ES-I3 (cell line): ENCODE results near the gene C13orf46.

Source experiments
- H3K36me3 ChIP-seq: 2 replicates; pipeline ENCODE4 v1.6.1; 2013; ENCODE audit warnings: mild to moderate bottlenecking, low read length, control low read depth, moderate library complexity; ENCODE audit not compliant: insufficient read depth
- H3K4me1 ChIP-seq: 2 replicates; pipeline ENCODE4 v1.6.1; 2013; ENCODE audit warnings: mild to moderate bottlenecking, control low read depth, low read length; ENCODE audit not compliant: insufficient read depth
- H3K9ac ChIP-seq: 2 replicates; pipeline ENCODE4 v1.6.1; 2013; ENCODE audit warnings: low read depth, mild to moderate bottlenecking, low read length, moderate library complexity
- H3K9me3 ChIP-seq: 2 replicates; pipeline ENCODE4 v1.6.1; 2013; ENCODE audit warnings: mild to moderate bottlenecking, low read length, moderate library complexity; ENCODE audit not compliant: control insufficient read depth, insufficient read depth

Gene C13orf46

DNA sequence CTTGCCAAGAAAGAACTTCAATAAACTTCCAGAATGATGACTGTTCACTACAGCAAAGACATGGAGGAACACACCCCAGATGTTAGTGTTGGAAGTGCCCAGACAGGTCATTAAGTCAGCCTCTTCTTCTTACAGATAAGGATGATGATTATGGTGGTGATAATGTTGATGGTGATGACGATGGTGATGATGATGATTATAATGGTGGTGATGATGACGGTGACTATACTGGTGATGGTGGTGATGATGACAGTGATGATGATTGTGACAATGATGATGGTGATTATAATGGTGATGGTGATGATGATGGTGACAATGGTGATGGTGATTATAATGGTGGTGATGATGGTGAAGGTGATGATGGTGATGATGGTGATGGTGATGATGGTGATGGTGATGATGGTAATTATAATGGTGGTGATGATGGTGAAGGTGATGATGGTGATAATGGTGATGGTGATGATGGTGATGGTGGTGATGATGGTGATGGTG lies 8.4 kb downstream of the C13orf46 start:
- peaks cover 6% of the 10 kb centered on the region; the same call in 1 of the 2 replicates for H3K9me3 ChIP-seq
- H3K4me1 ChIP-seq, result no peaks in the 10 kb centered on the region
- no peak overlapping the region for H3K9ac ChIP-seq
- H3K36me3 ChIP-seq, result no peaks in the 10 kb centered on the region

DNA sequence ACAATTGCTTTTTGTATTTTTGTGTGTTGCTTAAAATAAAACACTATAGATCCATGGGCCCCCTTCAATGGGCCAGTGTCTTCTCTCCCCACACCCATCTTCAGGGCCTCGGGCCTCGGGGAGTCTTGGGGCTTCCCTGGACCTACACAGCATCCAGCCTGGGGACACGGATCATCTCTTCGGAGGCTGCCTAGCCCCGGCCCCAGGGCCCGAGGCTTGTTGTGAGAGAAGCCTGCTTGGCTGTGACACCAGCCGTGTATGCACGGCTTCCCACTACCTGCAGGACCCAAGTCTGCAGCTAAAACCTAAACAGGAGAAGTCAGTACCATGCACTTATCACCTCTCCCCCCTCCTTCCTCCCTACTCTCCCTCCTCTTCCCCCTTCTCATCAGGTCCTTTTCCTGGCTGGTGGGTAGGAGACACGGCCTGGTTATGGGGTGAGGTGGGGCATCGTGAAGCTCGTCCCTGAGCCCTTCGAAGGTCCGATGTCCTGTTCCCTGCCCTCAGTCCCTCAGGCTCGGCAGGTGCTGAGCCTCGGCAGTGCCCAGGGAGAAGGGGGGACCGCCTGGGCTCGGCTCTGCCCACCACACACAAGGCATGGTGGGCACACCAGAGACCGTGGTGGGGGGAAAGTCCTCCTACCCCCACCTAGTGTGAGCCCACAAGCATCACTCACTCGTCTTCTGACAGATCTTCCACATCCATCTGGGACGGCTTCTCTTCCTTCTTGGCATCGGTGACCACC lies 9.5 kb downstream of the C13orf46 start:
- Histone ChIP-seq H3K36me3 (no peaks in the 10 kb centered on the region), H3K9me3 (peaks cover 11% of the 10 kb centered on the region; the same call in 1 of the 2 replicates), H3K4me1 (no peaks in the 10 kb centered on the region), H3K9ac (no peak overlapping the region)

DNA sequence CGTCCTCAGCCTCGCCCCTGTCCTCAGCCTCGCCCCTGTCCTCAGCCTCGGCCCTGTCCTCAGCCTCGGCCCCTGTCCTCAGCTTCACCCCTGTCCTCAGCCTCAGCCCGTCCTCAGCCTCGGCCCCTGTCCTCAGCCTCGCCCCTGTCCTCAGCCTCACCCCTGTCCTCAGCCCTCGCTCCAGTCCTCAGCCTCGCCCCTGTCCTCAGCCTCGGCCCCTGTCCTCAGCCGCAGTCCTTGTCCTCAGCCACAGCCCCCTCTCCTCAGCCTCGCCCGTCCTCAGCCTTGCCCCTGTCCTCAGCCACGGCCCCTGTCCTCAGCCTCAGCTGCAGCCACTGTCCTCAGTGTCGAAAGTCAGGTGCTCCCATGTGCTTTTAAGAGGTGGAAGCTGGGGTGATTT lies 10.5 kb downstream of the C13orf46 start:
- no peak overlapping the region for H3K9ac ChIP-seq
- peaks cover 15% of the 10 kb centered on the region; the same call in 1 of the 2 replicates for H3K9me3 ChIP-seq
- H3K4me1 ChIP-seq, result no peaks in the 10 kb centered on the region
- H3K36me3 ChIP-seq, result no peaks in the 10 kb centered on the region

DNA sequence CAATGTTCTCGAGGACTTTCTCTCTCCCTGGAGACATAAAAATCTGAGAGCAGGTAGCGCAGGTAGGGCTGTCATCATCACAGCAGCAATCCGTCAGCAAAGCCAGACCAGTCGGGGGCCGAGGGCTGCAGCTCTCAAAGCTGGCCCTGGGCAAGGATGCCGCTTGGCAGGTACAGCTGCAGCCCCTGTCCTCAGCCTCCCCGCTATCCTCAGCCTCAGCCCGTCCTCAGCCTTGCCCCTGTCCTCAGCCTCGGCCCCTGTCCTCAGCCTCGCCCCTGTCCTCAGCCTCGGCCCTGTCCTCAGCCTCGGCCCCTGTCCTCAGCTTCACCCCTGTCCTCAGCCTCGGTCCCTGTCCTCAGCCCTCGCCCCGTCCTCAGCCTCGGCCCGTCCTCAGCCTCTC lies 10.9 kb downstream of the C13orf46 start:
- Histone ChIP-seq H3K4me1 (no peaks in the 10 kb centered on the region), H3K36me3 (no peaks in the 10 kb centered on the region), H3K9ac (no peak overlapping the region), H3K9me3 (peaks cover 15% of the 10 kb centered on the region; the same call in 1 of the 2 replicates)

DNA sequence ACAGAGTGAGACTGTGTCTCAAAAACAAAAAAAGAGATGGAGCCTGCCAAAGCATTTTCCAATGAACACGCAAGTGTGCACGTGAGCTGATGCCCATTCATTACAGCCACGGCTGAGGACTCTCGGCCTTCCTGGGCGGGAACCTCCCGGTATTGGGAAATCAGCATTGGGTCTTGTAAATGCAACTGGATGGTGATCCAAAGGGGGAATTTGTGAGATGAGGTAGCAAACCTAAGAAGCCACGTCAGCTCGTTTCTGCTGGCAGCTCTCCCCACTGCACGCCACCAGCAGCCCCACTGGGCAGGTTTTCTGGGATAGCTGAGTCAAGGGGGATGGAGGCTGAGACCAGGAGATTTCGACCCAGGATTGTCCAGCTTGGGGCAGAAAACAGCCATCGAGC lies 11.5 kb downstream of the C13orf46 start:
- no peaks in the 10 kb centered on the region for H3K4me1 ChIP-seq
- H3K36me3 ChIP-seq, result no peaks in the 10 kb centered on the region
- no peak overlapping the region for H3K9ac ChIP-seq
- H3K9me3 ChIP-seq, result peaks cover 15% of the 10 kb centered on the region; the same call in 1 of the 2 replicates

DNA sequence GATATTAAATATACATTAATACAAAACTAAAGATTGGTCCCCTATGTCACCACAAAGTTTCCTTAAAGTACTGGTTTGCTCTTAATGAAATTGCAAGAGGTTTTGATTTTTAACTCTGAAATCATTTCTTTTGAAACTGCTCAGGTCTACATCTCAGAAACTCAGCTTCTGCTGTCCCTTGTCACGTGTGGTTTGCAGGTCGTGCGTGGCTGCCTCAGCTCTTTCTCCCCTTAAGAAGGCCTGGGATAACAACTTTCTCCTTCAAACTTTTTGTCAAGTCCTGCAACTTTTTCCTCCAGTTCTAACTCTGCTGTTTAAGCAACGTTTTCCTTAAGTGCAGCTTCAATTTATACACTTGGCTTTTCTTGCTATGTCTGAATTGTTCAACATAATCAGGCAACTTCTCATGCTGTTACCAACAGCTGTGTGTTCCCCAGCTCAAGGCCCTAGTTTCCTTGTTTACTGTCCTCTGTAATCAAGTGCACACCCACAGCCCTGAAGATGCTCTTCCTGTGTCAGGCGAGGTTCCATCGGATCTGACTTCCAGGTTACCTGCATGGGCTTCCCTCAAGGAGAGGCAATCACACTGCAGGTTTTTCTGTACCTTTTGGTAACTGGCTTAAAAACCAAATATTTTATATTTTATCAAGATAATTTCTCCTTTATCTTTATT lies 13.5 kb downstream of the C13orf46 start:
- Histone ChIP-seq H3K9ac (no peak overlapping the region), H3K36me3 (no peaks in the 10 kb centered on the region), H3K9me3 (peaks cover 15% of the 10 kb centered on the region; the same call in 1 of the 2 replicates), H3K4me1 (no peaks in the 10 kb centered on the region)

DNA sequence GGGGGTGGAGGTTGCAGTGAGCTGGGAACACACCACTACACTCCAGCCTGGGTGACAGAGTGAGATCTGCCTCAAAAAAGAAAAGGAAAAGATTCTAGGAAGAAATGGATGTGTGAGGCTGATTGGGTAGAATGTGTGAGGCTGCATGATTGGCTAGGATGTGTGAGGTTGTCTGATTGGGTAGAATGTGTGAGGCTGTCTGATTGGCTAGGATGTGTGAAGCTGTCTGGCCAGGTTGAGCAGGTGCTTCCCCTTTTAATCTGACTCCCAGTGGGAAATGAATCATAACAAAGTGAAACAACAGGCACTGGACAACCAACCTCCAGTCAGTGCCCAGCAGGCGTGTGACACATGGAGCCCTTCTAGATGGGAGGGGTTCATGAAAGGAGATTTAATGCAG lies 14.7 kb downstream of the C13orf46 start:
- H3K4me1 ChIP-seq, result no peaks in the 10 kb centered on the region
- no peak overlapping the region for H3K9ac ChIP-seq
- H3K9me3 ChIP-seq, result peaks cover 15% of the 10 kb centered on the region; the same call in 1 of the 2 replicates
- no peaks in the 10 kb centered on the region for H3K36me3 ChIP-seq

DNA sequence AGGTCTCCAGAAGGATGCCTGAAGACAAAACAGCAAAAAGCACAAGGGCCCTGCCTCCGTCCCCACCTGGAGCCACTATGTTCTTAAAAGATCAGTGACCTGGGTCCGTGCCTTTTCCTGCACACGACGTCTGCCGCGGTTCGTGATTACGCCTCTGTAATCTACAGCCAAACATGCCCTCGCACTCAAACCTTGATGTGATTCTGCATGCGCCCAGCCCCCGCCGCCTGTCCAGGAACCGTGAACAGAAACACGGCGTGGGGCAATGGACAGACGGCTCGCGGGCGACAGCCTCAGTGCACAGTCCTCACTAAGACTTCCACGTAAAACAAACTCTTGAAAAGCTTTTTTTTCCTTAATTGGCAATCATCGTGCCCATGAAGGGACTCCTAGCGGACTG lies 15.5 kb downstream of the C13orf46 start:
- Histone ChIP-seq H3K9me3 (peaks cover 15% of the 10 kb centered on the region; the same call in 1 of the 2 replicates), H3K36me3 (no peaks in the 10 kb centered on the region), H3K9ac (no peak overlapping the region), H3K4me1 (no peaks in the 10 kb centered on the region)

DNA sequence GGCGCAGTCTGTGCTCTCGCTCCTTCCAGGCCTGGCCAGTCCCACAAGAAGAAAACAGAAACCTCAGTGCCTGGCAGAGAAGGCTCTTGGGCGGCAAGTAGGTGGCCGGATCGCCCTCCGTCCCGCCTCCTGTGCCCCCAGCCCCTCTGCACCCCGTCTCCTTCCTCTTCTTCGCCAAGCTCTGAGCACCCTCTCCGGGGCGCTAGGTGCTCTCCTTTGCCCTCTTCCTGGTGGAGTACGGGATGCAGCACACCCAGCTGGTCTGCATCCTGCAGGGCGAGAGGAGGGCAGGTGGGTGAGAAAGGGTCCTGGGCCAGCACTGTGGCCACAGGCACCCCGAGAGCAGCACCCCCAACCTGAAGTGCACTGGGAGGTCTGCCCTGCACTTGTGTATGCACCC lies 17.3 kb downstream of the C13orf46 start:
- peaks cover 15% of the 10 kb centered on the region; the same call in 1 of the 2 replicates for H3K9me3 ChIP-seq
- no peak overlapping the region for H3K9ac ChIP-seq
- no peaks in the 10 kb centered on the region for H3K4me1 ChIP-seq

DNA sequence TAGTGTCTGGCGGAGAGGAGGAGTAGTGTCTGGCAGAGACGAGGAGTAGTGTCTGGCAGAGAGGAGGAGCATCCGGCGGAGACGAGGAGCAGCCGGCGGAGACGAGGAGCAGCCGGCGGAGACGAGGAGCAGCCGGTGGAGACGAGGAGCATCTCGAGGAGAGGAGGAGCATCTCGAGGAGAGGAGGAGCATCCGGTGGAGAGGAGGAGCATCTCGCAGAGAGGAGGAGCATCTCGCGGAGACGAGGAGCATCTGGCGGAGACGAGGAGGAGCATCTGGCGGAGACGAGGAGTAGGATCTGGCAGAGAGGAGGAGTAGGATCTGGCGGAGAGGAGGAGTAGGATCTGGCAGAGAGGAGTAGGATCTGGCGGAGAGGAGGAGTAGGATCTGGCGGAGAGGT lies 18.2 kb downstream of the C13orf46 start:
- Histone ChIP-seq H3K9ac (no peak overlapping the region), H3K36me3 (no peaks in the 10 kb centered on the region), H3K4me1 (no peaks in the 10 kb centered on the region), H3K9me3 (peaks cover 12% of the 10 kb centered on the region; the same call in 1 of the 2 replicates)

More for the DNA sequence above, 17.3 kb downstream of the C13orf46 start:
- H3K36me3 ChIP-seq, result no peaks in the 10 kb centered on the region

DNA sequence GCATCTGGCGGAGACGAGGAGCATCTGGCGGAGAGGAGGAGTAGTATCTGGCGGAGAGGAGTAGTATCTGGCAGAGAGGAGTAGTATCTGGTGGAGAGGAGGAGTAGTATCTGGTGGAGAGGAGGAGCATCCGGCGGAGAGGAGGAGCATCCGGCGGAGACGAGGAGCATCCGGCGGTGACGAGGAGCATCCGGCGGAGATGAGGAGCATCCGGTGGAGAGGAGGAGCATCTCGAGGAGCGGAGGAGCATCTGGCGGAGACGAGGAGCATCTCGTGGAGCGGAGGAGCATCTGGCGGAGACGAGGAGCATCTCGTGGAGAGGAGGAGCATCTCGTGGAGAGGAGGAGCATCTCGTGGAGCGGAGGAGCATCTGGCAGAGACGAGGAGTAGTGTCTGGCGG lies 18.6 kb downstream of the C13orf46 start:
- no peak overlapping the region for H3K9ac ChIP-seq
- peaks cover 7% of the 10 kb centered on the region; the same call in 1 of the 2 replicates for H3K9me3 ChIP-seq
- no peaks in the 10 kb centered on the region for H3K36me3 ChIP-seq
- no peaks in the 10 kb centered on the region for H3K4me1 ChIP-seq

DNA sequence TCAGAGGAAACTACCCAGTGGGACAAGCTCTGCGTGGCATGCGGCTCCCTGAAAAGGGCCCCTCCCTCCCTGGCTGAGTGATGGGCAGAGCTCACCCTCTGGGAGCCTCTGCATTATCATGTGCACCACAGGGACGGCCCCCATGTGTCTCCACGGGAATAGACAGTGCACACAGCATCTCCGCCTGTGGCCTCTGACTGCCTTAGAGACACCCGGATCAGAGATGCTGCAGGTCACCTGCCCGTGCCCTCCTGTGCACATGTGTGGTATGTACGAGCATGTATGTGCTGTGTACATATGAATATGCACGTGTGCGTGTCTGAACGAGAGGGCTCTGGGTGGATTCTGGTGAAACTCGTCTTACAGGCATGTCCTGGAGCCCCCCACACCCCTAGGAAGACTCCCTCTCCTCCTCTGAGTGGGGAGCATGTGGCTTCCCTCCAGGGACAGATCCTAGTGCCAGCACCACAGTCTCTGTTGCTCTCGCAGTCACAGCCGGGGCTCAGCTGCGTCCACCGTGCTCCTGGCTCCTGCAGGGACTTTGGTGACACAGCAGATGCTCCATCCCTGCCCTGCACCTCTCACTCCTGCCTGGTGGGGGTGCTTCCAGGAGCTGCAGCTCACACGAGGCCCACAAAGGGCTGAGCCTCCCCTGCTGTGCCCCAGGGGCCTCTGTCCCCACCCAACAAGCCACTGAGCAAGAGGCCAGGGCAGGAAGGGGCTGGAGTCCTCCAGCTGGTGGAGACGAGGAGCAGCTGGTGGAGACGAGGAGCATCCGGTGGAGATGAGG lies 19.6 kb downstream of the C13orf46 start:
- Histone ChIP-seq H3K36me3 (no peaks in the 10 kb centered on the region), H3K4me1 (no peaks in the 10 kb centered on the region), H3K9me3 (peaks cover 2% of the 10 kb centered on the region; the same call in 1 of the 2 replicates), H3K9ac (no peak overlapping the region)

DNA sequence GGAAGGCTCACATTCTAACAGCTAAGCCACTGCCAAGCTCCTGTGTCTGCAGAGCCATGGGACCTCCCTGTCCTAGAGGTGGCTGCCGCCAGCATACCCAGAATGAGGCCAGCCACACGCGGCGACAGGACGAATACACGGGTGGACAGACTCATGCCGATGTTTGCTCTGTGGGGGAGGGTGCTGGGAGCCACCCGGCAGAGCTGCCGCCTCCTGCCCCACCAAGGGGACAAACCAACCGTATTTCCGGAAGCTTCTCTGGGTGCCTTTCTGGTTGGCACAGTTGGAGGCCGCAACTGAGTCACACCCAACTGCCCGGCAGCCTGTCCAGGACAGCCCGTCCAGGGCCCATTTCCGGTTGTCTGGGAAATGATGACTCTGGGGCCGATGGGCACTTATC lies 20.3 kb downstream of the C13orf46 start:
- Histone ChIP-seq H3K9ac (no peak overlapping the region), H3K36me3 (no peaks in the 10 kb centered on the region), H3K4me1 (no peaks in the 10 kb centered on the region), H3K9me3 (no peaks in the 10 kb centered on the region)

DNA sequence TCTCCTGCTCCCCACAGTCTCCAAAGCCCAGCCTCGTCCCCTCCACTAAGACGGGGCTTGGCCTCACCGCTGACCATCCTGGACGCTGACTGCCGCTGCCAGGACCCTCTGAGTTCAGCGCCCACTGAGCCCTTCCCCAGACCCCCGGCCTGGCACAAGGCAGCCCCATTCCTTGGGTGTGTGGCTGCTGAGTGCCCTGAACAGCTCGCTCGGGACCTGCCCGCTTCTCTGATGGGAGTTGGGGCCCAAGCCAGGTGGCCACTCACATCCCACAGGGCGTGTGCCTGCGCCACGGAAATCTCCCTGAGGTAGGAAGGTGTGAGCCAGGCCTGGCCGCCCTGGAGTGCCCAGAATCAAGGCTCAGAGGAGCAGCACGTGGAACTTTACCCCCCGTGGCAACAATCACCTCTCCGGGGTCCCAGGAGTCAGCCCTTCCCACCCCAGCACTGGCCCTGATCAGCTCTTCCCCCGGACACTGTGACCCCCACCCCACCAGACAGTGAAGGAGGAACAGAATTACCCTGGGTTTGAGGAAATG lies 20.8 kb downstream of the C13orf46 start:
- H3K4me1 ChIP-seq, result no peaks in the 10 kb centered on the region
- H3K36me3 ChIP-seq, result no peaks in the 10 kb centered on the region
- H3K9ac ChIP-seq, result no peak overlapping the region
- no peaks in the 10 kb centered on the region for H3K9me3 ChIP-seq
